GM21423 (cell line): ENCODE measurements around the gene ZNF529.

ENCODE experiments used
- ATAC-seq: cut with Tn5 transposase; IDR thresholded peaks from one replicate; pipeline ENCODE4 v1.9.1; 2021; ENCODE audit warnings: mild to moderate bottlenecking, moderate library complexity; ENCODE audit not compliant: unreplicated experiment

Gene ZNF529

DNA sequence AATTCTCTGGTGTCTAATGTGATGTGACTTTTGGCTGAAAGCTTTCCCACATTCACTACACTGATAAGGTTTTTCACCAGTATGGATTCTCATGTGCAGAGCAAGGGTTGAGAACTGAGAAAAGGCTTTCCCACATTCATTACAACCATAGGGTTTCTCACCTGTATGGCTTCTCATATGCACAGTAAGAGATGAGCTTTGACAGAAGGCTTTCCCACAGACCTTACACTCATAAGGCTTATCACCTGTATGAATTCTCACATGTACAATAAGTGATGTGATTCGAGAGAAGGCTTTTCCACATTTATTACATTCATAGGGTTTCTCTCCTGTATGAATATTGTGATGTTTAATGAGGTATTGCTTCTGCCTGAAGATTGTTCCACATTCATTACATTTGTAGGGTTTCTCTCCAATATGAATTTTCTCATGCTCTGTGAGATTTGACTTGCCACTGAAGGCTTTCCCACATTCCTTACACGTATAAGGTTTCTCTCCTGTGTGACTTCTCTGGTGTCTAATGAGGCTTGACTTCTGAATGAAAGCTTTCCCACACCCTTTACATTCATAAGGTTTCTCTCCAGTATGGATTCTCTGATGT, 59.0 kb downstream of the ZNF529 start:
- no peak for ATAC-seq

DNA sequence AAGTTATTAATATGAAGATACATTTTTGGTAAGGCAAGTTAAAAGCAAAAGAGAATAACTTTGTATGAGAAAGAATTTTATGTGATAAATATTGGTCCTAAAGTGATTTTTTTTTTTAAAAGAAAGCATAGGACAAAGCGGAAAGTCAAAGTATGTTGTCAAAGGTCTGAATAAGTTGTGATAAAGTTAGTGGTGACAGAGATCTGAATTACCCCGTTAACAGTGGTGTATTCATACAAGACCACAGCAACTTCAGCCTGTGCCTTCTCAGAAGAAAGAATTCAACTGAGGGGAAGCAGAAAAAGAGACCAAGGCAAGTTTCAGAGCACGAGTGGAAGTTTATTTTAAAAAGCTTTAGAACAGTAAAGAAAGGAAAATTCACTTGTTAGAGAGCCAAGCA, 64.8 kb downstream of the ZNF529 start:
- ATAC-seq: no peak

DNA sequence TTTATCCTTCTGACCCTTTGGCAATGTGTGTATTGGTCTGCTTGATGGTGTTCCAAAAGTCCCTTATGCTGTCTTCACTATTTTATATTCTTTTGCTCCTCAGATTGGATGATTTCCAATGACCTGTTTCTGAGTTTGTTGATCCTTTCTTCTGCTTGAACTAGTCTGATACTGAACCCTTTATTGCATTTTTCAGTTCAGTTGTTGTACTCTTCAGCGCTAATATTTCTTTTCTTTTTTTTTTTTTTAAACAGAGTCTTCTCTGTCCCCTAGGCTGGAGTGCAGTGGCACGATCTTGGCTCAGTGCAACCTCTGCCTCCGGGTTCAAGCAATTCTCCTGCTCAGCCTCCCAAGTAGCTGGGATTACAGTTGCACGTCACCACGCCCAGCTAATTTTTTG, 71.1 kb downstream of the ZNF529 start:
- no peak for ATAC-seq

DNA sequence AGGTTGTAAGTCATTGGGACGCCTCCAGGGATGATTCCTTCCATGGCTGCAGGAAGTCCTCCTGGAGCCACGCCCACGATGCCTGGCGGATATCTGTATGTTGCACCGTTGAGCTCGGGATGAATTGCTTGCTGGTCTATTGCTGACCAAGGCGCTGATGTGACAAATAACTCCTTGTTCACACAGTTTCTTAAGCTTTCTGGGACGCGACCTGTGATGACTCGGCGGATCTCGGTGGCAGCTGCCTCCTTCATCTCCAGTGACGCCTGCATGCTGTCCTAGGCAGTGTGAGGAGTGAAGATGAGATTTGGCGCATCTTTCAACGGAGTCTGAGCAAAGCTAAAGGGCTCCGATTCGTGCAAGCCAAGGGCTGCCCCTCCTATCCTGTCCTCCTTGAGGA, 76.1 kb downstream of the ZNF529 start:
- no peak for ATAC-seq
